GM18508 (cell line): ENCODE results near the gene TADA2B.

Experiments used
- ATAC-seq: cut with Tn5 transposase; IDR thresholded peaks from one replicate; pipeline ENCODE4 v1.9.1; 2021; ENCODE audit warnings: moderate number of reproducible peaks; ENCODE audit not compliant: insufficient read depth, unreplicated experiment

TADA2B gene, protein sequence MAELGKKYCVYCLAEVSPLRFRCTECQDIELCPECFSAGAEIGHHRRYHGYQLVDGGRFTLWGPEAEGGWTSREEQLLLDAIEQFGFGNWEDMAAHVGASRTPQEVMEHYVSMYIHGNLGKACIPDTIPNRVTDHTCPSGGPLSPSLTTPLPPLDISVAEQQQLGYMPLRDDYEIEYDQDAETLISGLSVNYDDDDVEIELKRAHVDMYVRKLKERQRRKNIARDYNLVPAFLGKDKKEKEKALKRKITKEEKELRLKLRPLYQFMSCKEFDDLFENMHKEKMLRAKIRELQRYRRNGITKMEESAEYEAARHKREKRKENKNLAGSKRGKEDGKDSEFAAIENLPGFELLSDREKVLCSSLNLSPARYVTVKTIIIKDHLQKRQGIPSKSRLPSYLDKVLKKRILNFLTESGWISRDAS

DNA sequence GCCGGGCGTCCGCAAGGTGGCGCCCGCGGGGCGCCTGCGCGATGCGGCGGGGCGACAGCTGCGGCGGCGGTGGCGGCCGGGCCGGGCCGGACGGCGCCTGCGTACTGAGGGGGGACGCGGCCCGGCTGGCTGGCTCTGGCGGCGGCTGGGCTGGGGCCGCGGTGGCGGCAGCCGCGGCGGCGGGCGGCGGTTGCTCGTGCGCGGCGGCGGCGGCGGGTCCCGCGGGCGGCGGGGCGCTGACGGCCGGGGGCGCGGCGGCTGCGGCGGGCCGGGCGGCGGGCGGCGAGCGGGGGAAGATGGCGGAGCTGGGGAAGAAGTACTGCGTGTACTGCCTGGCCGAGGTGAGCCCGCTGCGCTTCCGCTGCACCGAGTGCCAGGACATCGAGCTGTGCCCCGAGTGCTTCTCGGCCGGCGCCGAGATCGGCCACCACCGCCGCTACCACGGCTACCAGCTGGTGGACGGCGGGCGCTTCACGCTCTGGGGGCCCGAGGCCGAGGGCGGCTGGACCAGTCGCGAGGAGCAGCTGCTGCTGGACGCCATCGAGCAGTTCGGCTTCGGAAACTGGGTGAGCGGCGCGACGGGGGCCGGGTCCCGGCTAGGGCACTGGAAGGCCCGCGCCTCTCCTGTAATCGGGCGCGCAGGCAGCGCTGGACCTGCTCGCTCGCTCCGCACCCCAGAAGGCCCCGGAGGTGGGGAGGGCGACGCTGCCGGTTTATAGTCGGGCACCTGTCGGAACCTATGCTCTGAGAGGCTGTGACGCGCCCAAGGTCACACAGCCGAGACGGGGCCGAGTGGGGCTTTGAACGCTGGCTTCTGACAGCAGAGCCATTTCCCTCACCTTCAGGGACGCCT lies at the start of gene TADA2B:
TSS of gene TADA2B (plus strand) at position 89 of the 853 bp plus-strand sequence. CDS start at position 297, 208 bp downstream.
- ATAC-seq = peak; percentile 25

DNA sequence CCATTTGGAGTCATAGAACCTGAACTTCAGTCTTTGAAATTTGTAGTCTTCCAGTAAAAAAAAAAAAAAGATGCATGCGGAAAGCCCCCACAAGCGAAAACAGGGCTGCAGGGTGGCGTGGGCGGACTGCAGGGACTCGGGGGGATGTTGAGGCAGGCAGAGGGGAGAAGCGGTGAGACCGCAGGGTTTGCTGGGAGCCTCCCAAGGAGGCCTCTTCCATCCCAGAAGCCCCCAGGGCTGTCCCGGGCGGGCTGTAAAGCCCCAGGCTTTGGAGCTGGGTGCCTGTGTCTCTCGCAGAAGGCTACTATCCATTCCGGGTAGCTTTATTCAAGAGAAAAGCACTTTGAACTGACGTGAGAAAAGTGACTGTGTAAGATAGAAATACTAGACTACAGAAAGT lies 46.7 kb upstream of the TADA2B start:
- ATAC-seq = no peak

GRCh38 chr4:6999172-7000086 lies 43.7 kb upstream of the TADA2B start:
- no peak for ATAC-seq

GRCh38 chr4:7000421-7001176 lies 42.6 kb upstream of the TADA2B start:
- ATAC-seq = no peak

GRCh38 chr4:7001271-7001670 lies 41.9 kb upstream of the TADA2B start:
- no peak for ATAC-seq

DNA sequence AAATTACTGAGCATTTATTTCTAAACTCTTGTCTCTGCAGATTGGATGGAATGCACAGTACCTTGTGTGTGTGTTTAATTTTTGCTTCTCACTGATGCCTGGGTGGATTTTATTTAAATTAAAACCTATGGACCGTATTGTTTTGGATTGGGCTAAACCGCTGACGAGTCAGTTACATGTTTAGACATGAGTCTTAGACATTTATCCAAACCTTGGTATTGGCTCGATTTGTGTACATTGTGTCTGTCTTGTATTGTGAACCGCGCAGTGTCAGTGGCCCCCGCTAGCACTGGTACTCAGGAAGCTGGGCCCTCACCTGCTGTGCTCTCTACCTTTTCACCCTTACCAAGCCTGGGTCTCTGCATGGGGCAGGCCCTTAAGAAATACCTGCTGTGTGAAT lies 40.8 kb upstream of the TADA2B start:
- ATAC-seq = no peak

- no peak for ATAC-seq
These were observed 39.8 kb upstream of the TADA2B start for GRCh38 chr4:7003176-7003878.

GRCh38 chr4:7003879-7004240 lies 39.3 kb upstream of the TADA2B start:
- no peak for ATAC-seq

DNA sequence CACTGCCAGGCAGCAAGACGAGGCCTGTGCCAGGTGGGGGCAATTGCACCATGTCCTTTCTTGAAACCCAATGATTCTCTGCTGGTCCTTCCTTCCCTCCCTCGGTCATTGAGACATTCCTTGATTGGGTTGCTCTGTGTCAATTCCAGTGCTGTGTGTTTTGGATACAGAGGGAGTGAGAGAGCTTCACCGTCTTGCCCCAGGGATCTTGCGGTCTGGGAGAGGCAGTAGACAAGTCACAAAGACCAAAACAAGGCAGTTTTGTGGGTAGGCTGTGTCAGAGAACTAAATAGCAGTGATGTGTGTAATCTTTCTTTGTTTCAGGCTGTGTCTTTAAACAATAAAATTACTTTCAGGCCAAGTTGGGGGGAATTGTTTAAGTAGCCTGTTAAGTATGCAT lies 38.8 kb upstream of the TADA2B start:
- ATAC-seq = no peak

- no peak for ATAC-seq
These were observed 37.6 kb upstream of the TADA2B start for GRCh38 chr4:7005571-7005970.

DNA sequence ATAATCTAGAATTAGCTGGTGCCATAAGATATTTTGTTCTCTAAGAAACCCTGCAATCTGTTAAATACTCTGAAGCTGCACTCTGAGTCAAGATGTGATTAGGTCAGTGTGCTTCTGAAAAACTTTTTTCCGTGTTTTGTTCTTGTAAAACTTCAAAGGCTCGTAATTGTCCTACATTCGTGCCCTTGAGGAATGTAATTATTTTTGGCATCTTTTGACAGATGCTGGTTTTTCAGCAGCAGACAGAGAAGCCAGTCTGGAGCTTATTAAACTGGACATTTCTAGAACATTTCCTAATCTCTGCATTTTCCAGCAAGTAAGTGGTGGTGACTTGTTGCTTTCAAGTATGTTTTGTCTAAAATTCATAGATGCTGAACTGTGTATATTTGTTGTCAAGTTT lies 36.8 kb upstream of the TADA2B start:
- no peak for ATAC-seq

- ATAC-seq = no peak
These were observed 35.8 kb upstream of the TADA2B start for GRCh38 chr4:7007142-7007907.

DNA sequence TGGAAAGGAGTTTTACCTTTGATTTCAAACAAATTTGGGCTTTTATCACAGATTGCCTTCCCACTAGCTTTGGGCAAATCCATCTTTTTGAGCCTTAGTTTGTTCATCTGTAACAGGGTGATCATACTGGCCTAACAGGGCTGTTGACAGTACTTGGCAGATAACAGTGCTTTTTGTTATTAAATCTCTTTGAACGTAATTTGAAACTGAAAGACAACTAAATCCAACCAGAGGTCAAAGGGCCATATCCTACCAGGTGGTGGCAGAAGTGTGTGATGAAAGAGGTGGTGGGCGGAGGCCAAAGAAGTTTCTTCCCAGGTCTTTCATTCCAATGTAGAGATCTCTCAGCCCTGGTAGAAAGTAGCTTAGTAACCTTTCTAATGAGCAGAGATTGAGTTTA lies 35.2 kb upstream of the TADA2B start:
- ATAC-seq = no peak

GRCh38 chr4:7009564-7009963 lies 33.6 kb upstream of the TADA2B start:
- no peak for ATAC-seq

DNA sequence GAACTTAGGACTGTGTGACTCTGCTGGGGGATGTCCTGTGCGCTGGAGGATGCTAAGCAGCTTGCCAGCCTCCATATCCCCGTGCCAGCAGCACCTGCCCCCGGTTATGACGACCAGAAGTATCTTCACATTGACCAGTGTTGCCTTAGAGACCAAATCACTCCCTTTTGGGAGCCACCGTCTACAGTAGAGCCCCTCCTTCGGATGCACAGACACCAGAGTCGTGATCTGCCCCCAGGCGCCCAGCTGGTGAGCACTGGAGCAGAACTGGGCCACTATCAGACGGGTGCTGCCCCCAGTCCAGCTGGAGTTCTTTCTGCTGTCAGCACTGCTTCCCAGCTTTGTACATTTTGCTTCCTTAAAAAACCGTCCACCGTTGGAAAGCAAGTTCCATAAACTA lies 30.0 kb upstream of the TADA2B start:
- ATAC-seq = no peak

- ATAC-seq = no peak
These were observed 28.4 kb upstream of the TADA2B start for GRCh38 chr4:7014815-7015214.

DNA sequence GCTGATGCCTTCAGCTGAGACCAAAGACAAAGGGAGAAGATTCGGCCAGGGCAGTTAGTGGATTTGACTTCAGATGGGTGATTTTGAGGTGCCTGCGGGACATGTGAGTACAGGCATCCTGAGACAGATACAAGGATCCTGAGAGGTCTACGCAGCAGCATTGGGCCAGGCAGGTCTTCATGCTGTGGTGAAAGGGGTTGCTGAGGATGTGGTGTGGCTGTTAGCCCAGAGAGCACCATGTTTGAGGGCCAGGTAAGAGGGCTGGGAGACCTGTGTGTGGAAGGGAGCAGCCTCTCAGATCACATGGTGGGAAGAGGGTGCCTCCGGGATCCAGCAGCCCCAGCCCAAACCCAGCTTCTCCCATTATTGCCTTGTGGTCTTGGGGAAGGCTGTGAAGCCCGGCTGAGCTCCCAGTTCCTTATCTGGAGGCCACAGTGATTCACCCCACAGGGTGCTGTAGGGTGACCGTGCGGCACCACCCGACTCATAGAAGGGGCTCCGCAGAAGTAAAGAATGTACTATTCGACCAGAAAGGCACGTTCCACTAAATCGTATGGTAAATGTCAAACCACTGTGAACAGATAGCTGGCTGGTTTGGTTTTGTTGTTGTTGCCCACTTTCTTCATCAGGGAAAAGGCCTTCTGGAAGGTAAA lies 27.7 kb upstream of the TADA2B start:
- no peak for ATAC-seq

GRCh38 chr4:7016086-7016485 lies 27.1 kb upstream of the TADA2B start:
- no peak for ATAC-seq
